NT2/D1 (cell line): ENCODE measurements around the gene ENDOV.

ENCODE experiments used
- DNase-seq: peaks from one replicate; pipeline ENCODE4 v3.0.0-alpha.2; 2011; ENCODE audit warnings: low read depth, low spot score
- H3K27me3 ChIP-seq: 2 replicates; pipeline ENCODE4 v1.6.0; 2011; ENCODE audit warnings: mild to moderate bottlenecking; ENCODE audit not compliant: insufficient read length, insufficient read depth
- H3K36me3 ChIP-seq: 2 replicates; pipeline ENCODE4 v1.6.1; 2011; ENCODE audit warnings: mild to moderate bottlenecking, low read length, mixed read lengths; ENCODE audit not compliant: insufficient read depth, insufficient read length
- H3K4me1 ChIP-seq: 2 replicates; pipeline ENCODE4 v1.5.1; 2011; ENCODE audit not compliant: insufficient read depth, insufficient read length
- H3K4me3 ChIP-seq: 2 replicates; pipeline ENCODE4 v1.5.1; 2011; ENCODE audit warnings: low read depth; ENCODE audit not compliant: insufficient read length
- H3K9ac ChIP-seq: 2 replicates; pipeline ENCODE4 v1.6.0; 2011; ENCODE audit warnings: low read depth; ENCODE audit not compliant: insufficient read length
- H3K9me3 ChIP-seq: 2 replicates; pipeline ENCODE4 v1.5.1; 2011; ENCODE audit warnings: mild to moderate bottlenecking, low read length; ENCODE audit not compliant: insufficient read depth
- SUZ12 ChIP-seq: IDR thresholded peaks from 2 replicates; pipeline ENCODE4 v1.6.1; 2011; ENCODE audit not compliant: insufficient read length, insufficient read depth; ENCODE audit errors: extremely low read depth
- YY1 ChIP-seq: IDR thresholded peaks from 2 replicates; pipeline ENCODE4 v1.6.1; 2011; ENCODE audit not compliant: insufficient read length, insufficient read depth
- ZNF274 ChIP-seq: IDR thresholded peaks from 2 replicates; pipeline ENCODE4 v1.6.1; 2011; ENCODE audit warnings: mild to moderate bottlenecking, low read depth, low read length

The ENDOV gene

DNA sequence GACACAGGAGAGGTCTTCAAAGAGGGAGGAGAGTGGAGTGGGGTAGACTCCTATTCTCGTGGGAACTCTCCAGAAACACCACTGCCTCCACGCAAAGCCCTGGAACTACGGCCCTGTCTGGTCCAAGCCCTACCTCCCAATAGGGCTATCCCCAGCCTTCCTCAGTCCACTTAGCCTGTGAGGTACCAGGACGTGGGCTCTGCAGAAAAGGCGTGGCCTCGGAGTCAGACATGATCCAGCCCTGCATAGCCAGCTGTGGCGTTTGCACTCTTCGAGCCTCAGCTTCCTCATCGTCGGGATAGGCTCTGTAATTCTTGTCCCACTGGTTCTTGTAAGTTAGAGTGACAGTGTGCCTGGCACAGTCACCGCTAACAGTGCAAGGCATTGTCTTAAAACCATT is 13.8 kb downstream of the ENDOV start:
- DNase-seq = no peak
- peaks cover 21% of the 10 kb centered on the region for H3K4me1 ChIP-seq
- TF ChIP-seq ZNF274 = no peak
- no peak for TF ChIP-seq SUZ12
- no peak for TF ChIP-seq YY1
- no peaks in the 10 kb centered on the region for H3K27me3 ChIP-seq
- no peak overlapping the region for H3K4me3 ChIP-seq
- H3K9me3 ChIP-seq = no peaks in the 10 kb centered on the region
- no peak overlapping the region for H3K9ac ChIP-seq
- H3K36me3 ChIP-seq = peaks cover 10% of the 10 kb centered on the region

DNA sequence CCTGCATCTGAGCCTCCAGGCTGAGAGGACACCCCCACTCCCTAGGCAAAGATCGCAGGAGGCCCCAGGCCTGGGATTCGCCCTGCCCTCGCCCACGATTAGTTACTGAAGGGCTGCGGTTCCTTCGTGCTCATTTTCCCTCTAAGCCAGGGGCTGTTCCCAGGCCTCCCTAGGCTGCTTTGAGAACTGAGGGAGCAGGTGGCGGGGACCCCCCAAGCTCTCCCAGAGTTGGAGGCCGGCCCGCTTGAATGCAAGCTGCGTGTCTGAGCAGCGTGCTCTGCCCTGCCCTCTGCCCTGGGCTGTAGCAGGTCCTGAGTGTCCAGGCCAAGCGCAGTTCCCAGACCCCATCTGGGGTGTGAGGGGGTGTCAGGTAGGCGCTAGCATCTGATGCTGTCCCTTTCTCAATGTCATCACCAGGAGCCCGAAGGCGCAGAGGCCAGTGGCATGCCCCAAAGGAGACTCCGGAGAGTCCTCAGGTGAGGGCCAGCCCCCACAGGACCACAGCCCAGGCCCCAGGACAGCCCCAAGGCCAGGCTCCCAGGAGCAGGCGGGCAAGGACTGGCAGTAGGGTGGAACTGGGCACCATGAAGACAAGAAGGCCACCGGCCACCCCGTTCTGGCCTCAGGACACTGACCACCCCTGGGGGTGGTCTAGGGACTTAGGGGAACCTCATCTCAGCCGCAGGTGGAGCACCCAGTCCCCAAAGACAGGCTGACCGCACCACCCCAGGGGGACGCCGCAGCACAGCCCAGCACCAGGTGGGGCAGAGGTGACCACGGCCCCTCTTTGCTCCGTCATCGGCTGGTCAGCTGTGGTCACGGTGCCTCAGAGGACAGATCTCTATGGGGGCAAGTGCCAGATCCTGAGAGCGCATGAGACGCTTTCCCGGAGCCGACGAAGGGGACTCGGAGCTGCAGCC is 14.6 kb downstream of the ENDOV start:
- H3K4me1 ChIP-seq = peaks cover 21% of the 10 kb centered on the region
- no peaks in the 10 kb centered on the region for H3K27me3 ChIP-seq
- no peak overlapping the region for H3K9ac ChIP-seq
- no peak for TF ChIP-seq YY1
- no peak for TF ChIP-seq ZNF274
- TF ChIP-seq SUZ12 = no peak
- H3K36me3 ChIP-seq = peaks cover 10% of the 10 kb centered on the region
- DNase-seq = no peak
- no peaks in the 10 kb centered on the region for H3K9me3 ChIP-seq
- H3K4me3 ChIP-seq = no peak overlapping the region

DNA sequence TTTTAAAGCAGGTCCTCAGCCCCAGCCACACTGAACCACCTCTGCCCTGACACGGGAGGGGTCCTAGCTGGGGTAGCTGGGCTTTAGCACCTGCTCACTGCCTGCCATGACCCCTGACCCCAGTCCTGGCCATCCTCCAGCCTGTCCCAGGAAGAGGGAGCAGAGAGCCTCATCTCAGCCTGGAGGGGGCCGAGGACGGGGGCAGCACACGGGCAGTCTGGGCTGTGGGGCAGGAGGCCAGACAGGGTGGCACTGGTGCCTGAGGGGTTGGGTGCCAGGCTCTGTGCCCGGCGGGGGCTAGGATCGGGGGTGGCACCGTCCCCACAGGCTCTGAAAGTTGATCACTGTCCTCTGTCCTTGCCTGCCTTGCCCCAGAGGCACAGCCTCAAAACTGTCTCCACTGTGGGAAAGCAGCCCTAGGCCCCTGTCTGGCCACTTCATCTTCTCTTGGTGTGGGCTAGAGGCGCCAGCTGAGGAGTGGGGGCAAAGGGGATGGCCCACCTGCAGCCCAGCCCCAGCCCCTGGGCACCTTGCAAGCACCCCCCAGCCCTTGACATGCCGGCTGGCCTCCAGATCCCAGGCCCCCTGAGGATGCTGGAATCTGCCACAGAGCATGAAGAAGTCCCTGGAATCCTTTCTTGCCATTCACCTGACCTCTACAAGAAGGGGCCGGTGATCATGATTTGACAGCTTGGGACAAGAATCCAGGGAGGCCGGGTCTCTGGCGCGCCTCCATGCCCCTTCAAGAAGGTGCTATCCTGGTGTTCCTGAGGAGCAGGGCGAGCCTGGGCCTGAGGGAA is 15.7 kb downstream of the ENDOV start:
- DNase-seq = no peak
- peaks cover 14% of the 10 kb centered on the region for H3K4me1 ChIP-seq
- peaks cover 10% of the 10 kb centered on the region for H3K36me3 ChIP-seq
- no peaks in the 10 kb centered on the region for H3K27me3 ChIP-seq
- no peaks in the 10 kb centered on the region for H3K9me3 ChIP-seq
- no peak overlapping the region for H3K4me3 ChIP-seq
- H3K9ac ChIP-seq = no peak overlapping the region
- TF ChIP-seq SUZ12 (no peak), YY1 (no peak), ZNF274 (no peak)

DNA sequence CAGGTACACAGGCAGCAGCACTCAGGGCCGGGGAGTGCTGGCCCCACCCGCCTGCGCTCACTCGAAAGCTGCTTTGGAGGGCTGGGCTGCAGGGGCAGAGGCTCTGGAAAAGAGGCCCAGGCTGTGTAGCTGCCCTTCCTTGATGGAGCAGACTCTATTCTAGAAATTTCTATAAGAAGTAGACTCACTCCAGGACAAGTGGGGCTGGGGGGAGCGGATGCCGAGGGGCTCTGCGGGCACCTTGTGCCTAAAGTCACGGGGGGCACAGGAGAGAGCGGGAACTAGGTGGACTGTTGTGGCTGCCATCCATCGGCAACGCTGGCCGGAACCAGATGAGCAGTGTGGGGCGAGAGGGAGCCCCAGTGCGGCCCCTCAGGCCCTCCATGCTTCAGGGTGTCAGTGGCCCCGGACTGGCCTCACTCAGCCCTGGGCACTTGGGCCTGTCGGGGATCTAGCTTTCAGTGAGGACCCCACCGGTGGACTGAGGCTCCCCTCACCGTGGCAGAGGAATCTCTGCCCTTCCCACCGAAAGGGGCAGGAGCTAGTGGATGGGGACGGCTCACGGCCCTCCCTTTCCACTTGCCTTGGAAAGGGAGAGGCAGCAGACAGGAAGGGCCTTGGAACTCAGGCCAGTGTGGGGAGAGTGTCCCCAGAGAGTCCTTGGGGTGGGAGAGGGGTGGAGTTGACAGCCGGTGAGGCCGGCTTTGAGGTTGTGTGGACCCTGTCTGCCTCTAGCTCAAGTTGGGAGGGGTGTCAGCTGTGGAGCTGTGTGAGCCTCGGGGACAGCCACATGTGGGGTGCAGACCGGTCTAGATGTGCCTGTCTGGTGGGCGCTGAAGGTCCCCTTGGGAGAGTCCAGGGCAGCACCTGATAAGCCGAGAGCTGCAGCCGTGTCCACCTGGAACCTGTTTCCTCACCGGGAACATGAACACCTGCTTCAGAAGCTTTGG is 16.6 kb downstream of the ENDOV start:
- H3K36me3 ChIP-seq = peaks cover 10% of the 10 kb centered on the region
- no peak for DNase-seq
- no peak overlapping the region for H3K9ac ChIP-seq
- H3K9me3 ChIP-seq = no peaks in the 10 kb centered on the region
- TF ChIP-seq ZNF274 = no peak
- no peak for TF ChIP-seq SUZ12
- no peak for TF ChIP-seq YY1
- no peaks in the 10 kb centered on the region for H3K27me3 ChIP-seq
- peaks cover 11% of the 10 kb centered on the region for H3K4me1 ChIP-seq
- H3K4me3 ChIP-seq = no peak overlapping the region

DNA sequence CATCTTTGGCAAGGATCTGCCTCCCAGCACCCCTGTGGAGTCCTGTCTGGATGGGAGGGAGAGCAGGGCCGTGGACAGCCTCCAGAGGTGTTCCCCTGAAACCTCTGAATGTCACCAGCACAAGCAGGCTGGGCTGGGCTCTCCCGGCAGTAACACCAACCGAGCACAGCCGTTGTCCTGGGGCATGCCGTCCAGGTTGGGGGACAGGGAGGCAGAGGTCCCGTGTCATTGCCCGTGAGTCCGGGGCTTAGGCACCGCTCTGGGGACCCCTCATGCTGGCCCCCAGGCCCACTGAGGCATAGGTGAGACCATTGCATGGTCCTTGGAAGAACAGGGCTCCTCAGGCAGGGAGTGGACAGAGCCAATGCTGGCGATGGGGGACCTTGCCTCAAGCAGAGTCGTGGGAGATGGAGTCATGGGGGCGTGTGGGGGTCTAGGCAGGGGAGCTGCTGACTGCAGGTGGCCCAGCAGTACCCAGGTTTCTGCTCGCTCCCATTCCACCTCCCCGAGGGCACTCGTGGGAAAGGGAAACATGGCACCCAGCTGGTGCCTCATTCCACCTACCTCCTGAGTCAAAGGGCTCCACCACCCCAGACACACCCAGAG is 17.5 kb downstream of the ENDOV start:
- Histone ChIP-seq H3K9ac (no peak overlapping the region), H3K9me3 (no peaks in the 10 kb centered on the region), H3K4me1 (peaks cover 4% of the 10 kb centered on the region), H3K4me3 (no peak overlapping the region), H3K27me3 (no peaks in the 10 kb centered on the region), H3K36me3 (peaks cover 10% of the 10 kb centered on the region)
- TF ChIP-seq SUZ12 = no peak
- no peak for TF ChIP-seq ZNF274
- no peak for TF ChIP-seq YY1
- DNase-seq = no peak

DNA sequence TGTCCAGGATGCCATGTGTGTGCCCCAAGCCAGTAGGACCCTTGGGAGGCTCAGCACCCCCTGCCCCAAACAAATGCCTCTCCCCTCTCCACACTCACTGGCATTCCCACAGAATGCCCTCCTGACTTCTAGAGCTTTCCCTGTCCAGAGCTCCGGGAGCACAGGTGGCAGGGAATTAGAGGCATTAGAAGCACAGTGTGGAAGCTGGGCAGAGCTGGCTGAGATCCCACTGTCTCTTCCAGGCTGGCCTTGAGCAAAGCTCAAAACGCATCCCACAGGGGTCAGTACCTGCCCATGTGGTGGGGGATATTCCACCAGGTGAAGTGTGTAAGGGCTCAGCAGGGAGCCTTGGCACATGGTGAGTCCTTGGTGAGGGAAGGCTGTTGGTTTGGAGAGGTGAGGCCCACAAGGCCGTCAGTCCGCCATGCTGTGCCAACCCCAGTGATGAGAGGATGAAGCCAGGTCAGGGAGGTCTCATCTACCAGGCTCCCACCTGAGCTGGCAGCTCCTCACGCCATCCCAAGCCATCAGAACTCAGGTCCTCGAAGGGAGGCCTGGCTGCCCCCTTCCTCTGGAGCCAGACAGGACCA is 18.1 kb downstream of the ENDOV start:
- DNase-seq = no peak
- Histone ChIP-seq H3K27me3 (no peaks in the 10 kb centered on the region), H3K4me1 (no peaks in the 10 kb centered on the region), H3K9ac (no peak overlapping the region), H3K36me3 (peaks cover 9% of the 10 kb centered on the region), H3K9me3 (no peaks in the 10 kb centered on the region), H3K4me3 (no peak overlapping the region)
- TF ChIP-seq SUZ12 (no peak), YY1 (no peak), ZNF274 (no peak)
